ENCODE data around the gene SIX1. TPM values are rescaled to one million over a fixed set of nuclear protein-coding genes. Genes with fewer than 3 reads are reported as not detected.

SIX1 gene
- total RNA-seq, 1 experiment from 2014 or later, result 0.59 TPM

GRCh38 chr14:60642270-60643140 lies 6.8 kb downstream of the SIX1 start:
- H3K27me3 Mint-ChIP-seq (ENCODE audit: low read depth), result peaks cover 98% of the 10 kb centered on the region
- H3K36me3 Mint-ChIP-seq, result no peaks in the 10 kb centered on the region
- DNase-seq (ENCODE audit: low spot score) (peak; percentile 76), ATAC-seq (peak; percentile 46)
- peak; percentile 70 for TF ChIP-seq PRDM15 (CRISPR knock-in tag; IDR thresholded peaks at IDR 0.05)
- TF ChIP-seq IRF2 (CRISPR knock-in tag; IDR thresholded peaks at IDR 0.05; ENCODE audit: borderline replicate concordance, low read depth), result no peak
- TF ChIP-seq FOXK1 (CRISPR knock-in tag; IDR thresholded peaks at IDR 0.05), result 0 out of 2 replicates have a peak, but pooled peaks have one; percentile 35
- no peak for TF ChIP-seq ZNF416 (CRISPR knock-in tag; IDR thresholded peaks at IDR 0.05)
- peak; percentile 54 for TF ChIP-seq USF2 (CRISPR knock-in tag; IDR thresholded peaks at IDR 0.05)
- peak; percentile 42; the same call in 1 of the 2 replicates for TF ChIP-seq HMGXB4 (CRISPR knock-in tag; IDR thresholded peaks at IDR 0.05)
- TF ChIP-seq SP1 (CRISPR knock-in tag; conservative IDR thresholded peaks at IDR 0.05), result 0 out of 2 replicates have a peak, but pooled peaks have one; percentile 32
- peak; percentile 51; the same call in 1 of the 2 replicates for TF ChIP-seq USF1 (CRISPR knock-in tag; IDR thresholded peaks at IDR 0.05)
- TF ChIP-seq MAX (CRISPR knock-in tag; IDR thresholded peaks at IDR 0.05), result 0 out of 2 replicates have a peak, but pooled peaks have one; percentile 64
- TF ChIP-seq E2F5 (CRISPR knock-in tag; IDR thresholded peaks at IDR 0.05), result 0 out of 2 replicates have a peak, but pooled peaks have one; percentile 30
- POLR2A ChIA-PET, result interaction anchor here (2.0 kb wide), 1 partner anchor 11 kb away, joined by 5 read pairs; no protein-coding TSS in a partner anchor
- no peak overlapping the region for H3K27ac Mint-ChIP-seq
- peak overlapping the region; percentile 67 for H3K4me3 Mint-ChIP-seq
- H3K4me1 Mint-ChIP-seq, result peaks cover 86% of the 10 kb centered on the region
- H3K9me3 Mint-ChIP-seq, result no peaks in the 10 kb centered on the region
- CTCF ChIA-PET, result interaction anchor here (0.8 to 3.9 kb wide), 6 partner anchors 11 to 638 kb away, joined by 3 to 20 read pairs (median 4); no protein-coding TSS in a partner anchor

GRCh38 chr14:60641742-60642269 lies 7.5 kb downstream of the SIX1 start:
- Mint-ChIP-seq H3K36me3 (no peaks in the 10 kb centered on the region), H3K9me3 (no peaks in the 10 kb centered on the region), H3K4me3 (peak overlapping the region; percentile 67), H3K4me1 (peaks cover 81% of the 10 kb centered on the region), H3K27me3 (ENCODE audit: low read depth) (peaks cover 98% of the 10 kb centered on the region), H3K27ac (no peak overlapping the region)
- DNase-seq (ENCODE audit: low spot score) (no peak), ATAC-seq (peak; percentile 3)
- POLR2A ChIA-PET, result interaction anchor here (2.0 kb wide), 1 partner anchor 12 kb away, joined by 5 read pairs; no protein-coding TSS in a partner anchor
- CTCF ChIA-PET, result interaction anchor here (1.4 to 3.9 kb wide), 4 partner anchors 12 to 24 kb away, joined by 3 to 20 read pairs (median 8); no protein-coding TSS in a partner anchor
- TF ChIP-seq ZNF121 (CRISPR knock-in tag; IDR thresholded peaks at IDR 0.05) (no peak), ZMAT4 (CRISPR knock-in tag; IDR thresholded peaks at IDR 0.05) (no peak), ATF3 (CRISPR knock-in tag; conservative IDR thresholded peaks at IDR 0.05) (no peak), ZNF396 (CRISPR knock-in tag; IDR thresholded peaks at IDR 0.05; ENCODE audit: borderline replicate concordance) (no peak), AFF4 (CRISPR knock-in tag; IDR thresholded peaks at IDR 0.05; ENCODE audit: borderline replicate concordance) (no peak), FOXJ3 (CRISPR knock-in tag; IDR thresholded peaks at IDR 0.05; ENCODE audit: borderline replicate concordance) (no peak), HMGA2 (CRISPR knock-in tag; IDR thresholded peaks at IDR 0.05) (no peak), ZNF232 (CRISPR knock-in tag; IDR thresholded peaks at IDR 0.05) (no peak)

Measured in WTC11 (cell line).